HL-60 (cell line): Measurements from ENCODE around the gene IFI27L1.

Experiments used
- DNase-seq, 2 experiments: peaks; one replicate each; pipeline ENCODE4 v3.0.0-alpha.2; 2010 to 2020; ENCODE audit warnings: low read depth in 1 of 2, low spot score in 1 of 2
- H3K27ac ChIP-seq: fragments of 250-450 bp; sonication (Bioruptor Pico); replicated peaks from 2 replicates; pipeline ENCODE4 v1.5.1; 2020; ENCODE audit warnings: mild to moderate bottlenecking, moderate library complexity
- H3K27me3 ChIP-seq: fragments of 250-450 bp; sonication (Bioruptor Pico); 2 replicates; pipeline ENCODE4 v1.5.1; 2021; ENCODE audit warnings: mild to moderate bottlenecking, moderate library complexity; ENCODE audit not compliant: insufficient read depth, poor library complexity, severe bottlenecking
- H3K4me3 ChIP-seq: replicated peaks from 2 replicates; pipeline ENCODE4 v1.5.1; 2011; ENCODE audit warnings: mild to moderate bottlenecking, control low read depth, low read length; ENCODE audit not compliant: insufficient read depth
- CTCF ChIP-seq: IDR thresholded peaks from one replicate; pipeline ENCODE4 v1.5.1; 2011; ENCODE audit warnings: low read length, control low read depth, inconsistent platforms; ENCODE audit not compliant: insufficient read depth
- GABPA ChIP-seq: IDR thresholded peaks from 2 replicates; pipeline ENCODE4 v1.6.1; 2012; ENCODE audit warnings: low read depth
- POLR2AphosphoS5 ChIP-seq: IDR thresholded peaks from 2 replicates; pipeline ENCODE4 v1.6.1; 2012; ENCODE audit warnings: low read depth
- SPI1 ChIP-seq: IDR thresholded peaks from 2 replicates; pipeline ENCODE4 v1.6.1; 2012; ENCODE audit warnings: low read depth, mild to moderate bottlenecking, borderline replicate concordance
- TF ChIP-seq, protein P1 (sequence below): IDR thresholded peaks from 2 replicates; pipeline ENCODE4 v1.6.1; 2012; ENCODE audit warnings: low read depth; ENCODE audit not compliant: insufficient replicate concordance

Gene IFI27L1

DNA sequence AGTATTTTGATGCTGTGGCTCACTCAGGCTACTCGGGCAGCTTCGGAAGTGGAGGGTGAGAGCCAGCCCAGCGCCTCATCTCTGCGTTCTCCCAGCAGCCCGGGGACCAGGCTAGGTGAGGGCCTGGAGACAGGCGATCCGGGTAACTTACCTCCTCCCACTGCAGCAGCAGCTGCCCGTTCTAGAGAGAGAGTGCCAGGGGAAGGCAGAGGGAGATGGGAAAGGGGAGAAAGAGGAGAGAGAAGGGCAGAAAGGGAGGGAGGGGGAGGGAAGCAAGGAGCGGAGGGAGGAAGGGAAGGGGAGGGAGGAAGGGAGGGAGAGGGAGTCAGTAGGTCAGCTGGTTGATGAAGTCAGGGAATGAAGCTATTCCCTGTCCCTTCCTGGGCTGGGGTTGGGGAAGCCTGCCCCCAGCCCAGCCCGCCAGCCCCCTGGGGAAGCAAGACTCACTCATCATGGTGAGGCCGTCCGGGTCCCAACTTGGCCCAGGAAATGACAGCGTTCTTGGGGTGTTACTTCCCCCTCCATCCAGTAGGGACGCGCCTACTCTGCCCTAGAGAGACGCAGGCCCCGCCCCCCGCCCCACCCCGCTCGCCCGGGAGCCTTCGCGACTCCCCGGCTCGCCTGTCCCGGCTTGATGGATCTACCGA lies 48.1 kb downstream of the IFI27L1 start, which contains the start of gene IFI27L2:
TSS of gene IFI27L2 (minus strand) at position 494 of the 647 bp plus-strand sequence. CDS start at position 454, 40 bp downstream.
- peak within 1 kb of the TSS; percentile 58 for H3K4me3 ChIP-seq
- H3K27ac ChIP-seq = 0 out of 2 replicates have a peak within 1 kb of the TSS, but pooled peaks have one; percentile 27
- TF ChIP-seq, protein P1, sequence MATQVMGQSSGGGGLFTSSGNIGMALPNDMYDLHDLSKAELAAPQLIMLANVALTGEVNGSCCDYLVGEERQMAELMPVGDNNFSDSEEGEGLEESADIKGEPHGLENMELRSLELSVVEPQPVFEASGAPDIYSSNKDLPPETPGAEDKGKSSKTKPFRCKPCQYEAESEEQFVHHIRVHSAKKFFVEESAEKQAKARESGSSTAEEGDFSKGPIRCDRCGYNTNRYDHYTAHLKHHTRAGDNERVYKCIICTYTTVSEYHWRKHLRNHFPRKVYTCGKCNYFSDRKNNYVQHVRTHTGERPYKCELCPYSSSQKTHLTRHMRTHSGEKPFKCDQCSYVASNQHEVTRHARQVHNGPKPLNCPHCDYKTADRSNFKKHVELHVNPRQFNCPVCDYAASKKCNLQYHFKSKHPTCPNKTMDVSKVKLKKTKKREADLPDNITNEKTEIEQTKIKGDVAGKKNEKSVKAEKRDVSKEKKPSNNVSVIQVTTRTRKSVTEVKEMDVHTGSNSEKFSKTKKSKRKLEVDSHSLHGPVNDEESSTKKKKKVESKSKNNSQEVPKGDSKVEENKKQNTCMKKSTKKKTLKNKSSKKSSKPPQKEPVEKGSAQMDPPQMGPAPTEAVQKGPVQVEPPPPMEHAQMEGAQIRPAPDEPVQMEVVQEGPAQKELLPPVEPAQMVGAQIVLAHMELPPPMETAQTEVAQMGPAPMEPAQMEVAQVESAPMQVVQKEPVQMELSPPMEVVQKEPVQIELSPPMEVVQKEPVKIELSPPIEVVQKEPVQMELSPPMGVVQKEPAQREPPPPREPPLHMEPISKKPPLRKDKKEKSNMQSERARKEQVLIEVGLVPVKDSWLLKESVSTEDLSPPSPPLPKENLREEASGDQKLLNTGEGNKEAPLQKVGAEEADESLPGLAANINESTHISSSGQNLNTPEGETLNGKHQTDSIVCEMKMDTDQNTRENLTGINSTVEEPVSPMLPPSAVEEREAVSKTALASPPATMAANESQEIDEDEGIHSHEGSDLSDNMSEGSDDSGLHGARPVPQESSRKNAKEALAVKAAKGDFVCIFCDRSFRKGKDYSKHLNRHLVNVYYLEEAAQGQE = no peak
- TF ChIP-seq SPI1 = no peak
- no peak for TF ChIP-seq POLR2AphosphoS5
- TF ChIP-seq GABPA = no peak
- TF ChIP-seq CTCF = no peak
- DNase-seq = peak; percentile 50 to 69
- H3K27me3 ChIP-seq = peaks cover 5% of the 10 kb centered on the region

DNA sequence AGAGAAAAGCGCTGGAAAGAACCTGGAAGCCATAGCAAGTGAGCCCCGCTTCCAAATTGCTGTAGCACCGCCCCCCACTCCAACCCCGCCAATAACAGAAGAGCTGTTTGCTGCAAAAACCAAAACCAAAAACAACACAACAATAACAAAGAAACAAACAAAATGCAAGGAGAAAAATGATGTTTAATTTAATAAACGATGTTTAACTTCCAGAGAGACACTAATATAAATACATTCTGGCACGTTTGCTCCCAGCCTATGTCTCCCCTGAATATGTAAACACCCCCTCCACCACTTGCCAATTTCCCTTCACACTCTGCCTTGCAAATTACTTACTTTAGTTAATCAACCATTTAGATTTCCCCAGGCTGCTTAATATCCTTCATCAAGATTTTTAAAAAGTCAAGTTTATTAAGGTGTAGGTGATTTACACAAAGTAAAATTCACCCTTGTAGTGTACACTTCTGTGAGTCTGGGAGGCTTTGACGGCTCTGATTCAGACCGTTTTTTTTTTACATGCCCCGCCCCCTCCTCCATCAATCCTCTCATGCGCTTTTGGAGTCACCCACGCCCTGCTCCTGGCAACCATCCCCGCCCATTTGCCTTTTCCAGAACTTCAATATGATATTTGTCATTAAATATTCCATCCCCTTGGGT lies 48.8 kb downstream of the IFI27L1 start:
- H3K27ac ChIP-seq = no peak overlapping the region
- peak overlapping the region; percentile 58 for H3K4me3 ChIP-seq
- TF ChIP-seq CTCF (no peak), POLR2AphosphoS5 (no peak), GABPA (no peak), SPI1 (no peak)
- TF ChIP-seq, protein P1 = no peak
- peaks cover 8% of the 10 kb centered on the region for H3K27me3 ChIP-seq
- DNase-seq = no peak

GRCh38 chr14:94132285-94132887 lies 51.3 kb downstream of the IFI27L1 start:
- H3K27me3 ChIP-seq = peaks cover 8% of the 10 kb centered on the region
- TF ChIP-seq, protein P1 = no peak
- peak; percentile 15 for TF ChIP-seq CTCF
- TF ChIP-seq SPI1 = no peak
- no peak overlapping the region for H3K4me3 ChIP-seq
- DNase-seq = peak; percentile 41 to 58
- H3K27ac ChIP-seq = no peak overlapping the region
